GM19238 (cell line): ENCODE measurements around the gene EMX1.

Experiments used
- DNase-seq: peaks from one replicate; pipeline ENCODE4 v3.0.0; 2011; ENCODE audit warnings: low spot score; ENCODE audit not compliant: insufficient read length

The EMX1 gene

GRCh38 chr2:72942881-72943418 lies 25.6 kb downstream of the EMX1 start:
- no peak for DNase-seq

- no peak for DNase-seq
Measured at GRCh38 chr2:72943540-72944395, 26.4 kb downstream of the EMX1 start.

GRCh38 chr2:72944804-72945449 lies 27.6 kb downstream of the EMX1 start:
- no peak for DNase-seq

GRCh38 chr2:72945450-72946019 lies 28.2 kb downstream of the EMX1 start:
- no peak for DNase-seq

- DNase-seq: no peak
Measured at GRCh38 chr2:72946466-72946865, 29.1 kb downstream of the EMX1 start.

GRCh38 chr2:72947952-72948830 lies 30.9 kb downstream of the EMX1 start:
- DNase-seq: no peak

GRCh38 chr2:72949045-72949444 lies 31.7 kb downstream of the EMX1 start:
- no peak for DNase-seq

- DNase-seq: no peak
Measured at GRCh38 chr2:72949642-72950041, 32.3 kb downstream of the EMX1 start.

- DNase-seq: no peak
Measured at GRCh38 chr2:72950558-72951255, 33.4 kb downstream of the EMX1 start.

GRCh38 chr2:72951303-72952095 lies 34.2 kb downstream of the EMX1 start:
- DNase-seq: no peak

GRCh38 chr2:72952110-72952823 lies 34.9 kb downstream of the EMX1 start:
- no peak for DNase-seq

GRCh38 chr2:72952961-72953360 lies 35.6 kb downstream of the EMX1 start:
- no peak for DNase-seq

- DNase-seq: no peak
Measured at GRCh38 chr2:72953528-72953927, 36.2 kb downstream of the EMX1 start.

GRCh38 chr2:72953976-72954375 lies 36.7 kb downstream of the EMX1 start:
- DNase-seq: no peak

- DNase-seq: no peak
Measured at GRCh38 chr2:72954376-72955227, 37.3 kb downstream of the EMX1 start.

GRCh38 chr2:72955228-72956049 lies 38.1 kb downstream of the EMX1 start:
- DNase-seq: no peak

- DNase-seq: no peak
Measured at GRCh38 chr2:72956050-72956395, 38.7 kb downstream of the EMX1 start.
